Neuronal stem cell (in vitro differentiated cells): ENCODE results near the gene KIF26B.
A peak's percentile ranks its signal among the peaks of the same experiment; 100 is the strongest.
"Not testable (repeated sequence)": the region's sequence is repeated elsewhere in the genome, so short reads cannot be mapped to it uniquely, and the experiment has no call there.

Experiments
- DNase-seq: peaks from one replicate; pipeline ENCODE4 v3.0.0-alpha.2; 2013; ENCODE audit warnings: low spot score
- H2AFZ ChIP-seq: one replicate; pipeline ENCODE4 v1.6.1; 2013; ENCODE audit warnings: mild to moderate bottlenecking, low read length, inconsistent platforms
- H2AK5ac ChIP-seq: 2 replicates; pipeline ENCODE4 v1.6.1; 2013; ENCODE audit warnings: low read depth, mild to moderate bottlenecking, inconsistent platforms, low read length, moderate library complexity, mixed read lengths
- H2BK120ac ChIP-seq: 2 replicates; pipeline ENCODE4 v1.6.1; 2013; ENCODE audit warnings: low read depth, mild to moderate bottlenecking, inconsistent platforms, low read length, moderate library complexity, mixed read lengths
- H2BK12ac ChIP-seq: one replicate; pipeline ENCODE4 v1.6.1; 2013; ENCODE audit warnings: low read length, inconsistent platforms
- H2BK15ac ChIP-seq: 2 replicates; pipeline ENCODE4 v1.6.1; 2013; ENCODE audit warnings: mild to moderate bottlenecking, low read length, inconsistent platforms, mixed read lengths
- H2BK5ac ChIP-seq: one replicate; pipeline ENCODE4 v1.6.1; 2013; ENCODE audit warnings: inconsistent platforms, mild to moderate bottlenecking, low read length, moderate library complexity
- H3K14ac ChIP-seq: one replicate; pipeline ENCODE4 v1.6.1; 2013; ENCODE audit warnings: low read length, inconsistent platforms
- H3K18ac ChIP-seq: 2 replicates; pipeline ENCODE4 v1.6.1; 2013; ENCODE audit warnings: low read length, inconsistent platforms
- H3K23ac ChIP-seq: 2 replicates; pipeline ENCODE4 v1.6.1; 2013; ENCODE audit warnings: low read depth, mild to moderate bottlenecking, mixed read lengths, low read length, inconsistent platforms; ENCODE audit not compliant: poor library complexity
- H3K27ac ChIP-seq: replicated peaks from 3 replicates; pipeline ENCODE4 v1.5.1; 2013; ENCODE audit warnings: low read length, inconsistent platforms
- H3K27me3 ChIP-seq, 3 experiments: 2 replicates each; pipeline ENCODE4 v1.6.1; 2013; ENCODE audit warnings: low read length in 3 of 3, mild to moderate bottlenecking in 2 of 3, inconsistent platforms in 1 of 3, low read depth in 1 of 3, mixed read lengths in 1 of 3, moderate library complexity in 1 of 3; ENCODE audit not compliant: control insufficient read depth in 3 of 3, insufficient read depth in 3 of 3
- H3K36me3 ChIP-seq, 2 donors: replicated peaks in 1 of 2; 2 replicates each; pipeline ENCODE4 v1.6.1; 2013; ENCODE audit warnings: low read length in 2 of 2; ENCODE audit not compliant: control insufficient read depth in 2 of 2, insufficient read depth in 2 of 2
- H3K4ac ChIP-seq: 2 replicates; pipeline ENCODE4 v1.6.1; 2013; ENCODE audit warnings: inconsistent platforms, mild to moderate bottlenecking, low read length, moderate library complexity
- H3K4me1 ChIP-seq, 2 donors: 1 replicate in 1 of 2; 2 replicates in 1 of 2; pipeline ENCODE4 v1.6.1; 2013; ENCODE audit warnings: low read length in 2 of 2, low read depth in 1 of 2; ENCODE audit not compliant: control insufficient read depth in 2 of 2, insufficient read depth in 1 of 2
- H3K4me2 ChIP-seq: one replicate; pipeline ENCODE4 v1.6.1; 2013; ENCODE audit warnings: mild to moderate bottlenecking, low read length, inconsistent platforms; ENCODE audit not compliant: insufficient read depth, poor library complexity, severe bottlenecking
- H3K4me3 ChIP-seq, 2 donors: 2 replicates each; pipeline ENCODE4 v1.5.1; 2013; ENCODE audit warnings: low read length in 2 of 2, mild to moderate bottlenecking in 2 of 2, inconsistent platforms in 1 of 2, moderate library complexity in 1 of 2
- H3K79me1 ChIP-seq: one replicate; pipeline ENCODE4 v1.6.1; 2013; ENCODE audit warnings: low read depth, mild to moderate bottlenecking, inconsistent platforms, low read length, moderate library complexity
- H3K9ac ChIP-seq: one replicate; pipeline ENCODE4 v1.6.1; 2013; ENCODE audit warnings: mild to moderate bottlenecking, low read depth, low read length, inconsistent platforms; ENCODE audit not compliant: poor library complexity
- H3K9me3 ChIP-seq, 2 donors: replicated peaks in 1 of 2; 2 replicates each; pipeline versions ENCODE3 to v1.6.1; 2013; ENCODE audit warnings: low read length in 2 of 2, mild to moderate bottlenecking in 2 of 2, inconsistent platforms in 1 of 2, low read depth in 1 of 2, mixed read lengths in 1 of 2, moderate library complexity in 1 of 2; ENCODE audit not compliant: control insufficient read depth in 2 of 2, insufficient read depth in 1 of 2
- H4K8ac ChIP-seq: one replicate; pipeline ENCODE4 v1.6.1; 2013; ENCODE audit warnings: low read depth, mild to moderate bottlenecking, inconsistent platforms, low read length, moderate library complexity
- H4K91ac ChIP-seq: one replicate; pipeline ENCODE4 v1.6.1; 2013; ENCODE audit warnings: low read length, low read depth, mild to moderate bottlenecking, inconsistent platforms; ENCODE audit not compliant: poor library complexity
- WGBS, 2 donors: extraction: QIAGEN DNeasy Blood & Tissue Kit; methylation state at CpG; one replicate each; pipeline ENCODE4 v1.1.7; 2013; ENCODE audit warnings: missing lambda C conversion rate in 2 of 2, mixed read lengths in 1 of 2; ENCODE audit not compliant: insufficient read length in 2 of 2, insufficient replicate concordance in 1 of 2; ENCODE audit errors: extremely low coverage in 2 of 2; 5-methylcytosine and 5-hydroxymethylcytosine counted together

The KIF26B gene

GRCh38 chr1:245402998-245403397 is 248.2 kb downstream of the KIF26B start:
- H4K91ac ChIP-seq, H2BK120ac ChIP-seq, H2AFZ ChIP-seq, H3K79me1 ChIP-seq, H3K27ac ChIP-seq, DNase-seq, H3K14ac ChIP-seq, H3K9me3 ChIP-seq, H3K36me3 ChIP-seq, H3K18ac ChIP-seq, H3K27me3 ChIP-seq, H3K9ac ChIP-seq, H4K8ac ChIP-seq, H3K4ac ChIP-seq, H3K23ac ChIP-seq, H2BK5ac ChIP-seq, H2BK12ac ChIP-seq, H3K4me3 ChIP-seq, H2BK15ac ChIP-seq, H3K4me2 ChIP-seq, H2AK5ac ChIP-seq: not testable (repeated sequence)
- H3K4me1 ChIP-seq, result peaks cover 1 to 14% of the 10 kb centered on the region in 2 donors
- WGBS, 2 donors, result no CpG with 5 or more reads among the region's 4 CpGs

GRCh38 chr1:245404527-245404926 is 249.7 kb downstream of the KIF26B start:
- Histone ChIP-seq H3K18ac (no peak overlapping the region), H4K8ac (no peak overlapping the region), H2BK12ac (no peak overlapping the region), H3K36me3 (no peaks in the 10 kb centered on the region), H4K91ac (no peak overlapping the region), H3K23ac (no peak overlapping the region), H2BK5ac (no peak overlapping the region), H3K9me3 (peaks cover 0 to 4% of the 10 kb centered on the region in 2 donors), H3K9ac (no peak overlapping the region), H3K4me2 (no peak overlapping the region), H3K27ac (no peak overlapping the region), H3K4me1 (peaks cover 1 to 14% of the 10 kb centered on the region in 2 donors), H2BK15ac (no peak overlapping the region), H2AK5ac (no peak overlapping the region), H3K79me1 (no peaks in the 10 kb centered on the region), H2AFZ (no peak overlapping the region), H3K4ac (no peak overlapping the region), H3K4me3 (no peak overlapping the region), H2BK120ac (no peak overlapping the region), H3K27me3 (no peaks in the 10 kb centered on the region), H3K14ac (no peak overlapping the region)
- DNase-seq, result no peak
- WGBS, 2 donors, result no CpG with 5 or more reads among the region's 1 CpG

GRCh38 chr1:245404952-245405351 is 250.2 kb downstream of the KIF26B start:
- H2BK12ac ChIP-seq, result no peak overlapping the region
- no peak overlapping the region for H2BK120ac ChIP-seq
- no CpG with 5 or more reads among the region's 4 CpGs for WGBS, 2 donors
- H3K27me3 ChIP-seq, result no peaks in the 10 kb centered on the region
- no peak overlapping the region for H3K4me2 ChIP-seq
- peaks cover 1 to 14% of the 10 kb centered on the region in 2 donors for H3K4me1 ChIP-seq
- H2AFZ ChIP-seq, result no peak overlapping the region
- H2AK5ac ChIP-seq, result no peak overlapping the region
- no peak overlapping the region for H3K4ac ChIP-seq
- H3K79me1 ChIP-seq, result no peaks in the 10 kb centered on the region
- H3K14ac ChIP-seq, result no peak overlapping the region
- H3K9me3 ChIP-seq, result peaks cover 0 to 4% of the 10 kb centered on the region in 2 donors
- H3K18ac ChIP-seq, result no peak overlapping the region
- no peak overlapping the region for H3K23ac ChIP-seq
- no peak overlapping the region for H3K9ac ChIP-seq
- H4K91ac ChIP-seq, result no peak overlapping the region
- no peak for DNase-seq
- H3K36me3 ChIP-seq, result no peaks in the 10 kb centered on the region
- H3K27ac ChIP-seq, result no peak overlapping the region
- no peak overlapping the region for H2BK15ac ChIP-seq
- no peak overlapping the region for H3K4me3 ChIP-seq
- no peak overlapping the region for H2BK5ac ChIP-seq
- no peak overlapping the region for H4K8ac ChIP-seq

DNA sequence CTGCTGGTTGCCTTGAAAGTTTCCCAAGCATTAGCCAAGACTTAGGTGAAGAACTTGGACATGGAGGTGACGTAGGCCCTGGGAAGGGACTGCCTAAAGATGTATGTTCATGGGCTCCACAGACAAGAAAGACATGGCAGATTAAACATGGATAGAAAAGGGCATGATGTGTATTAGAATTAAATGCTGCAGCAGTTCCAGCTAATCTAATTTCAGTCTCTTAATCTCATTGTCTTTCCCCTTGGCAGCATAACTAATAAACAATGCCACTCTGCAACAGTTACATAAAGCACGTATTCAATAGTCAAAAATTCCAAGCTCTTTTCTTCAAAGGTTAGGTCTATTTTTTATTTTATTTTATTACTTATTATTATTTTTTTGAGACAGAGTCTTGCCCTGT is 251.6 kb downstream of the KIF26B start:
- peak overlapping the region; percentile 46 for H2BK12ac ChIP-seq
- no peak overlapping the region for H3K27ac ChIP-seq
- peak overlapping the region in 1 of 2 donors; percentile 46 for H3K4me3 ChIP-seq
- H2BK5ac ChIP-seq, result no peak overlapping the region
- peaks cover 0 to 4% of the 10 kb centered on the region in 2 donors for H3K9me3 ChIP-seq
- H3K4me2 ChIP-seq, result no peak overlapping the region
- no peak overlapping the region for H3K9ac ChIP-seq
- no peak overlapping the region for H2BK15ac ChIP-seq
- no peaks in the 10 kb centered on the region for H3K27me3 ChIP-seq
- H3K14ac ChIP-seq, result peak overlapping the region; percentile 32
- no peak overlapping the region for H2AFZ ChIP-seq
- H4K91ac ChIP-seq, result no peak overlapping the region
- H3K23ac ChIP-seq, result no peak overlapping the region
- H3K79me1 ChIP-seq, result no peaks in the 10 kb centered on the region
- peaks cover 1 to 14% of the 10 kb centered on the region in 2 donors for H3K4me1 ChIP-seq
- H4K8ac ChIP-seq, result no peak overlapping the region
- no CpG with 5 or more reads among the region's 2 CpGs for whole genome bisulfite sequencing, 2 donors
- no peaks in the 10 kb centered on the region for H3K36me3 ChIP-seq
- peak overlapping the region; percentile 70 for H2AK5ac ChIP-seq
- H3K4ac ChIP-seq, result no peak overlapping the region
- no peak for DNase-seq
- peak overlapping the region; percentile 97 for H2BK120ac ChIP-seq
- H3K18ac ChIP-seq, result no peak overlapping the region
